HepG2 (cell line): Measurements from ENCODE around the gene MXRA8. TPM values are rescaled to one million over a fixed set of nuclear protein-coding genes. Genes with fewer than 3 reads are reported as not detected.

Experiments used
- ATF7-NPFF ChIP-seq: sonication (generic); formaldehyde crosslinking; IDR thresholded peaks from 2 replicates; pipeline ENCODE4 v1.8.1; 2023; ENCODE audit warnings: mild to moderate bottlenecking, low read depth, missing genetic modification reagents, moderate library complexity
- BHLHE40 ChIP-seq: IDR thresholded peaks from 2 replicates; pipeline ENCODE4 v1.6.1; 2011; ENCODE audit warnings: low read length, improper control_type of control experiment
- CBX2 ChIP-seq, 2 experiments: fragments of 200-600 bp in 1 of 2; sonication (generic); formaldehyde crosslinking in 1 of 2; IDR thresholded peaks; 2 replicates each; pipeline versions ENCODE4 v1.7.0 to v1.8.1; 2018 to 2022; ENCODE audit warnings: low read depth in 2 of 2, low read length in 1 of 2, mild to moderate bottlenecking in 1 of 2, missing genetic modification reagents in 1 of 2
- ETV6 ChIP-seq: sonication (generic); formaldehyde crosslinking; conservative IDR thresholded peaks from 2 replicates; pipeline ENCODE4 v1.4.0; 2020; ENCODE audit warnings: missing genetic modification reagents
- HOMEZ ChIP-seq: IDR thresholded peaks from 2 replicates; pipeline ENCODE4 v1.6.1; 2016; ENCODE audit warnings: low read depth
- KDM6A ChIP-seq: IDR thresholded peaks from 2 replicates; pipeline ENCODE4 v1.6.1; 2016; ENCODE audit warnings: low read depth
- MED1 ChIP-seq: sonication (generic); formaldehyde crosslinking; IDR thresholded peaks from 2 replicates; pipeline ENCODE4 v1.4.0; 2020; ENCODE audit warnings: missing genetic modification reagents
- MEIS1 ChIP-seq: sonication (generic); formaldehyde crosslinking; IDR thresholded peaks from 2 replicates; pipeline ENCODE4 v1.9.0; 2021; ENCODE audit warnings: mild to moderate bottlenecking, missing genetic modification reagents, moderate library complexity, borderline replicate concordance
- STAG1 ChIP-seq: sonication (generic); formaldehyde crosslinking; IDR thresholded peaks from 2 replicates; pipeline ENCODE4 v1.4.0; 2020; ENCODE audit warnings: missing genetic modification reagents
- TEAD3 ChIP-seq: optimal IDR thresholded peaks from 2 replicates; pipeline ENCODE3; 2016; ENCODE audit warnings: borderline replicate concordance
- WIZ ChIP-seq: sonication (generic); formaldehyde crosslinking; IDR thresholded peaks from 2 replicates; pipeline ENCODE4 v1.5.1; 2020; ENCODE audit warnings: mild to moderate bottlenecking, missing genetic modification reagents
- ZBTB43 ChIP-seq: sonication (generic); formaldehyde crosslinking; conservative IDR thresholded peaks from 2 replicates; pipeline ENCODE4 v1.4.0; 2020; ENCODE audit warnings: missing genetic modification reagents
- ZC3H13 ChIP-seq: sonication (generic); formaldehyde crosslinking; IDR thresholded peaks from 2 replicates; pipeline ENCODE4 v1.8.1; 2023; ENCODE audit warnings: mild to moderate bottlenecking, missing genetic modification reagents, moderate library complexity
- ZNF143 ChIP-seq: sonication (generic); formaldehyde crosslinking; IDR thresholded peaks from 2 replicates; pipeline ENCODE4 v1.4.0; 2020; ENCODE audit warnings: missing genetic modification reagents
- ZNF180 ChIP-seq: sonication (generic); formaldehyde crosslinking; IDR thresholded peaks from 2 replicates; pipeline ENCODE4 v1.4.0; 2020; ENCODE audit warnings: low read depth, missing genetic modification reagents, borderline replicate concordance
- ZNF207 ChIP-seq: fragments of 450-650 bp; IDR thresholded peaks from 2 replicates; pipeline ENCODE4 v1.6.1; 2016; ENCODE audit warnings: antibody characterized with exemption, borderline replicate concordance
- ZNF260 ChIP-seq: sonication (generic); formaldehyde crosslinking; IDR thresholded peaks from 2 replicates; pipeline ENCODE4 v1.4.0; 2020; ENCODE audit warnings: missing genetic modification reagents, low read depth, mild to moderate bottlenecking, borderline replicate concordance
- ZNF350 ChIP-seq: sonication (generic); formaldehyde crosslinking; IDR thresholded peaks from 2 replicates; pipeline ENCODE4 v1.4.0; 2020; ENCODE audit warnings: mild to moderate bottlenecking, low read depth, missing genetic modification reagents, borderline replicate concordance
- ZNF446 ChIP-seq: sonication (generic); formaldehyde crosslinking; IDR thresholded peaks from 2 replicates; pipeline ENCODE4 v1.5.0; 2020; ENCODE audit warnings: mild to moderate bottlenecking, missing genetic modification reagents
- ZNF451 ChIP-seq: sonication (generic); formaldehyde crosslinking; IDR thresholded peaks from 2 replicates; pipeline ENCODE4 v1.5.0; 2020; ENCODE audit warnings: mild to moderate bottlenecking, missing genetic modification reagents
- ZNF580 ChIP-seq: IDR thresholded peaks from 2 replicates; pipeline ENCODE4 v1.6.1; 2016; ENCODE audit warnings: low read depth, borderline replicate concordance
- ZNF781 ChIP-seq: sonication (generic); formaldehyde crosslinking; IDR thresholded peaks from 2 replicates; pipeline ENCODE4 v1.5.1; 2020; ENCODE audit warnings: borderline replicate concordance, mild to moderate bottlenecking, missing genetic modification reagents; ENCODE audit errors: not compliant biosample characterization
- polyA plus RNA-seq, 8 experiments: library from polyadenylated mRNA; depleted of rRNA in 3 of 8; stranded (reverse) in 7 of 8; unstranded in 1 of 8; fragments of >200 nt; fragmentation: Illumina TruSeq in 4 of 8; extraction: Trizol in 4 of 8; gene quantifications; 2 replicates each; pipeline versions ENCODE4 v1.2.1 to v1.2.3, GENCODE V29; 2011 to 2016; ENCODE audit warnings: low read depth in 4 of 8, missing spikeins in 1 of 8, mixed read lengths in 1 of 8; ENCODE audit not compliant: insufficient read depth in 1 of 8
- total RNA-seq, 5 experiments: library from RNA; depleted of rRNA; stranded (reverse); fragments of >200 nt; fragmentation: Illumina TruSeq; extraction: Trizol; gene quantifications; 2 replicates each; pipeline ENCODE4 v1.2.3, GENCODE V29; 2016; ENCODE audit warnings: low read depth in 1 of 5
- TF ChIP-seq, protein P1 (sequence below): sonication (generic); formaldehyde crosslinking; IDR thresholded peaks from 2 replicates; pipeline ENCODE4 v1.5.0; 2020; ENCODE audit warnings: missing genetic modification reagents, mild to moderate bottlenecking, borderline replicate concordance
- TF ChIP-seq, protein P2 (sequence below): sonication (generic); formaldehyde crosslinking; IDR thresholded peaks from 2 replicates; pipeline ENCODE4 v1.4.0; 2020; ENCODE audit warnings: missing genetic modification reagents

The MXRA8 gene
- total and polyA plus RNA-seq, 2 of the 13 experiments (the other 11 are each of a cell fraction or from before 2014, with no cell fraction given), result 19.8 to 44.8 TPM

DNA sequence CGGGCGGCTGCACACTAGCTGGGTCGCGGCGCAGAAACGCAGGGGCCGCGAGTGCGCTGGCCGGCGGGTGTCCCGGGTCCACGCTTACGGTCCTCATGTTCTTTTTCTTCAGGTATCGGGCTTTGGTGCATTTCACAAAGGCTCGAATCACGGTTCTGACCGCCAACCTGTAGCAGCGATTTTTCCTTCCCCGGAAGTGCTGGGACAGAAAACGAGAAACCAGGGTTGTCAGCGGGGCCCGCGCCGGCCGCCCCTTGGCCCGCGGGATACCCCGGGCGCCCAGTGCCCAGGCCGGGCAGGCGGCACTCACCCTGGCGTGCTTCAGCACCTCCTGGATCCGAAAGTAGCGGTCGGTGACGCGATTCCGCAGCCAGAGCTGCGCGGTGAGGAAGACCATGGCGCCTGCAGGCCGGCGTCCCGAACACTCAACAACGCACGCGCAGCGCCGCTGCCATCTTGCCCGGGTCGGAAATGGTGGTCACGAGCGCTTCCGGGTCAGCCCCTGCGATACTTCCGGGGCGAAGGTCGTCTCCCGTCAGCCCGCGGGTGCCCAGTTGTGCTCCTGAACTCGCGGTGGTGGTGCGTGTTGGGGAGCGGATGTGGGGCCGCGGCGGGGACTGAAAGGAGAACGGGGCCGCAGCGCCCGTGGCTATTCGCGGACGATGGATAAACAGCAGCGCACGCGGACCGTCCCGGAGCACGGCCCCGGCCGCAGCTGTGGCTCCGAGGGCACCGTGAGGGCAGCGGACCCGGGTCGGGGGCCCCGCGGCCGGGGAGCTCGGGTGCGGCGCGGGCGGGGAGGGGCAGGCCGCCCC, 48.7 kb upstream of the MXRA8 start, which contains the start of gene MRPL20 (continued):
- TF ChIP-seq ATF7-NPFF (CRISPR knock-in tag), result peak; percentile 95
- peak; percentile 79 for TF ChIP-seq MED1 (CRISPR knock-in tag)
- peak; percentile 97 for TF ChIP-seq ZC3H13 (CRISPR knock-in tag)
- TF ChIP-seq ZNF781 (CRISPR knock-in tag), result no peak
- no peak for TF ChIP-seq CBX2 (IDR thresholded peaks at IDR 0.05; ENCODE audit: low read depth, low read length)
- TF ChIP-seq CBX2 (CRISPR knock-in tag; IDR thresholded peaks at IDR 0.05; ENCODE audit: low read depth), result 0 out of 2 replicates have a peak, but pooled peaks have one; percentile 65
- no peak for TF ChIP-seq ZNF180
- peak; percentile 86 for TF ChIP-seq ZNF350
- TF ChIP-seq ZNF580 (CRISPR knock-in tag), result peak; percentile 63; the same call in 1 of the 2 replicates
- TF ChIP-seq ZNF207, result no peak
- peak; percentile 76 for TF ChIP-seq TEAD3 (CRISPR knock-in tag)
- no peak for TF ChIP-seq KDM6A (CRISPR knock-in tag)
- no peak for TF ChIP-seq ZNF446 (CRISPR knock-in tag)
- TF ChIP-seq HOMEZ (CRISPR knock-in tag), result peak; percentile 48; the same call in 1 of the 2 replicates
- TF ChIP-seq, protein P1, sequence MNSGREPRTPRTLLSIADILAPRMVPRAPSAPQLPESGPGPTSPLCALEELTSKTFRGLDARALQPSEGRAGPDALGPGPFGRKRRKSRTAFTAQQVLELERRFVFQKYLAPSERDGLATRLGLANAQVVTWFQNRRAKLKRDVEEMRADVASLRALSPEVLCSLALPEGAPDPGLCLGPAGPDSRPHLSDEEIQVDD, result peak; percentile 83; the same call in 1 of the 2 replicates
- peak; percentile 96 for TF ChIP-seq ZNF143 (CRISPR knock-in tag)
- TF ChIP-seq WIZ, result no peak; the same call in 1 of the 2 replicates
- no peak for TF ChIP-seq BHLHE40
- TF ChIP-seq ZBTB43, result no peak
- peak; percentile 82 for TF ChIP-seq ETV6
- TF ChIP-seq, protein P2, sequence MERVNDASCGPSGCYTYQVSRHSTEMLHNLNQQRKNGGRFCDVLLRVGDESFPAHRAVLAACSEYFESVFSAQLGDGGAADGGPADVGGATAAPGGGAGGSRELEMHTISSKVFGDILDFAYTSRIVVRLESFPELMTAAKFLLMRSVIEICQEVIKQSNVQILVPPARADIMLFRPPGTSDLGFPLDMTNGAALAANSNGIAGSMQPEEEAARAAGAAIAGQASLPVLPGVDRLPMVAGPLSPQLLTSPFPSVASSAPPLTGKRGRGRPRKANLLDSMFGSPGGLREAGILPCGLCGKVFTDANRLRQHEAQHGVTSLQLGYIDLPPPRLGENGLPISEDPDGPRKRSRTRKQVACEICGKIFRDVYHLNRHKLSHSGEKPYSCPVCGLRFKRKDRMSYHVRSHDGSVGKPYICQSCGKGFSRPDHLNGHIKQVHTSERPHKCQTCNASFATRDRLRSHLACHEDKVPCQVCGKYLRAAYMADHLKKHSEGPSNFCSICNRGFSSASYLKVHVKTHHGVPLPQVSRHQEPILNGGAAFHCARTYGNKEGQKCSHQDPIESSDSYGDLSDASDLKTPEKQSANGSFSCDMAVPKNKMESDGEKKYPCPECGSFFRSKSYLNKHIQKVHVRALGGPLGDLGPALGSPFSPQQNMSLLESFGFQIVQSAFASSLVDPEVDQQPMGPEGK (CRISPR knock-in tag), result peak; percentile 82
- no peak for TF ChIP-seq ZNF260
- peak; percentile 89 for TF ChIP-seq MEIS1 (CRISPR knock-in tag)
- TF ChIP-seq ZNF451 (CRISPR knock-in tag), result peak; percentile 87
- peak; percentile 38 for TF ChIP-seq STAG1
